ENCODE results near the gene RAC3.

GRCh38 chr17:82021107-82021899 lies 10.2 kb upstream of the RAC3 start:
- TF ChIP-seq SIN3A (IDR thresholded peaks at IDR 0.05; ENCODE audit: borderline replicate concordance, insufficient read depth, low read length) = no peak
- TF ChIP-seq POLR2AphosphoS5 (IDR thresholded peaks at IDR 0.05; ENCODE audit: low read depth, low read length) = no peak

Data from PFSK-1 (cell line).